Measurements from ENCODE around the gene PGBD5. TPM values are rescaled to one million over a fixed set of nuclear protein-coding genes. Genes with fewer than 3 reads are reported as not detected.

The PGBD5 gene
- total and polyA plus RNA-seq, 9 of the 15 experiments (the other 6 are each of a cell fraction or from before 2014, with no cell fraction given) = under 0.01 to 0.40 (median 0.10) TPM; not detected in 3

GRCh38 chr1:230277201-230278025 lies 148.7 kb downstream of the PGBD5 start:
- intact Hi-C loops (cut with micrococcal nuclease) = no loop called here
- Histone ChIP-seq H3K9me1 (ENCODE audit: control insufficient read depth, insufficient read depth, low read length) (peaks cover 4% of the 10 kb centered on the region), H2AFZ (ENCODE audit: low read depth, low read length) (no peak overlapping the region), H3K9me3 (replicated peaks; ENCODE audit: control insufficient read depth, insufficient read depth, low read depth, low read length) (no peaks in the 10 kb centered on the region), H3K27ac (ENCODE audit: extremely low read depth, low read depth, low read length) (no peak overlapping the region), H3K27me3 (ENCODE audit: control insufficient read depth in 2 of 2, insufficient read depth in 2 of 2, low read length in 2 of 2) (no peaks in the 10 kb centered on the region), H3K9ac (ENCODE audit: insufficient read depth in 1 of 2, low read depth in 2 of 2, low read length in 2 of 2) (no peak overlapping the region), H3K4me1 (replicated peaks in 1 of 2; ENCODE audit: control insufficient read depth in 2 of 2, insufficient read depth in 2 of 2, low read length in 2 of 2) (peaks cover 0 to 17% of the 10 kb centered on the region in 2 experiments; a peak in 2 of 5 replicates), H4K20me1 (replicated peaks; ENCODE audit: control insufficient read depth, insufficient read depth, low read length) (0 out of 2 replicates have a peak, but pooled peaks cover 3% of the 10 kb centered on the region), H3K79me2 (ENCODE audit: control insufficient read depth, insufficient read depth, low read length) (no peaks in the 10 kb centered on the region), H3K4me2 (ENCODE audit: insufficient read depth, low read length) (no peak overlapping the region), H3K4me3 (no peak overlapping the region), H3K36me3 (ENCODE audit: control insufficient read depth, insufficient read depth, low read length) (peaks cover 74% of the 10 kb centered on the region)
- CTCF ChIA-PET (ENCODE audit: low intra/inter-chr PET ratio) = no interaction called here
- no TSS peak for BruUV-seq (replicated peaks)
- ATAC-seq (no peak), FAIRE-seq (no peak), DNase-seq (ENCODE audit: extremely low read depth in 1 of 4, low spot score in 3 of 4) (no peak)
- TF ChIP-seq MTA1 (IDR thresholded peaks at IDR 0.05; ENCODE audit: borderline replicate concordance) (no peak), TCFL5 (CRISPR knock-in tag; conservative IDR thresholded peaks at IDR 0.05) (no peak), YY1 (IDR thresholded peaks at IDR 0.05; ENCODE audit: borderline replicate concordance in 1 of 3, control insufficient read depth in 1 of 3, extremely low read depth in 1 of 3, insufficient read depth in 3 of 3, insufficient read length in 1 of 3, insufficient replicate concordance in 2 of 3, low read depth in 1 of 3, low read length in 2 of 3) (no peak), TSHZ1 (CRISPR knock-in tag; IDR thresholded peaks at IDR 0.05) (no peak), THAP7 (CRISPR knock-in tag; IDR thresholded peaks at IDR 0.05) (no peak), NBN (IDR thresholded peaks at IDR 0.05; ENCODE audit: low read depth) (no peak), NR3C1 (CRISPR knock-in tag; IDR thresholded peaks at IDR 0.05) (no peak), NFE2L1 (tag; IDR thresholded peaks at IDR 0.05; ENCODE audit: borderline replicate concordance, low read depth) (no peak), COPS2 (conservative IDR thresholded peaks at IDR 0.05) (no peak), E2F4 (CRISPR knock-in tag; IDR thresholded peaks at IDR 0.05; ENCODE audit: low read depth) (no peak), RBM14 (IDR thresholded peaks at IDR 0.05; ENCODE audit: borderline replicate concordance, insufficient read depth, low read depth, low read length) (no peak), RNF2 (IDR thresholded peaks at IDR 0.05) (no peak), SMAD3 (CRISPR knock-in tag; conservative IDR thresholded peaks at IDR 0.05) (no peak), IFI16 (CRISPR knock-in tag; IDR thresholded peaks at IDR 0.05) (no peak)
- in situ Hi-C loops (cut with MboI) = no loop called here
- WGBS (ENCODE audit: insufficient coverage, low coverage, missing lambda C conversion rate) = 85% methylated on average over 15 of the region's 15 CpGs
- POLR2A ChIA-PET = interaction anchor here (0.6 kb wide), 1 partner anchor 920 kb away, joined by 4 read pairs; no protein-coding TSS in a partner anchor

Measured in K562 (cell line).